ENCODE measurements around the gene FOXJ2.

GRCh38 chr12:8037046-8037663 is 4.6 kb downstream of the FOXJ2 start:
- TF ChIP-seq CTCF (IDR thresholded peaks at IDR 0.05) = no peak
- TF ChIP-seq POLR2A (IDR thresholded peaks at IDR 0.05) = no peak
- no peak for TF ChIP-seq POLR2AphosphoS5 (IDR thresholded peaks at IDR 0.05)
- TF ChIP-seq EP300 (IDR thresholded peaks at IDR 0.05) = no peak

Data from sigmoid colon (tissue), 4 donors.